Chondrocyte (in vitro differentiated cells): Measurements from ENCODE around the gene LRRN4. TPM values are rescaled to one million over a fixed set of nuclear protein-coding genes. Genes with fewer than 3 reads are reported as not detected.

Source experiments
- DNase-seq: peaks from one replicate; pipeline ENCODE4 v3.0.0; 2021; ENCODE audit warnings: mixed read lengths, low spot score
- H3K27ac Mint-ChIP-seq: one replicate; pipeline ENCODE4 v1.8.0; 2021; ENCODE audit warnings: mild to moderate bottlenecking, moderate library complexity, mixed read lengths; ENCODE audit not compliant: unreplicated experiment
- H3K27me3 Mint-ChIP-seq: 2 replicates; pipeline ENCODE4 v1.8.0; 2021; ENCODE audit warnings: low read depth, mixed read lengths
- H3K36me3 Mint-ChIP-seq: 2 replicates; pipeline ENCODE4 v1.8.0; 2021; ENCODE audit warnings: low read depth, mixed read lengths
- H3K4me1 Mint-ChIP-seq: 2 replicates; pipeline ENCODE4 v1.8.0; 2021; ENCODE audit warnings: low read depth, mild to moderate bottlenecking, mixed read lengths
- H3K4me3 Mint-ChIP-seq: one replicate; pipeline ENCODE4 v1.8.0; 2021; ENCODE audit warnings: mild to moderate bottlenecking, moderate library complexity, mixed read lengths; ENCODE audit not compliant: unreplicated experiment
- H3K9me3 Mint-ChIP-seq: 2 replicates; pipeline ENCODE4 v1.8.0; 2021; ENCODE audit warnings: low read depth, mixed read lengths
- total RNA-seq: library from RNA; stranded (reverse); gene quantifications from 3 replicates; pipeline ENCODE4 v1.2.1, GENCODE V29; 2021
- TF ChIP-seq, protein P1 (sequence below): fragments of 200-600 bp; sonication (generic); IDR thresholded peaks from 2 replicates; pipeline ENCODE4 v1.5.0; 2021; ENCODE audit warnings: antibody characterized with exemption, mild to moderate bottlenecking, moderate library complexity

Gene LRRN4
- total RNA-seq, 1 donor from 2014 or later = not detected

DNA sequence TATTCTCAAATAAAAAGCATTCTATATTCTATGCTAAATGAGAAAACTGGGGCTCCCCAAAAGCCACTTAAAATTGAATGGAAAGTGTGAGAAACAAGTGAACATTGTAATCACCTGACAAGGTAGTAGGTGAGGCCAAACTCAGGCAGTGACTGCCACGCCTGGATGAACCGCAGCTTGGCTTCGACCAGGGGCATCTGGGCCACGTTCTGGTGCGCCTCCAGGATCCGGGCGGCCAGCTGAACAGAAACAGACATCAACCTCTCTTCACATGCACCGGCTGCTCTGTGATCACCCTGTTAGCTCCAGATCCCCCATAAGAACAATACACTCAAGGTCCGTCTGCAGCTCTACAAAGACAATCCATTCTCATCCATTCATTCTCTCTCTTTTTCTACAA is 30.1 kb upstream of the LRRN4 start:
- TF ChIP-seq, protein P1, sequence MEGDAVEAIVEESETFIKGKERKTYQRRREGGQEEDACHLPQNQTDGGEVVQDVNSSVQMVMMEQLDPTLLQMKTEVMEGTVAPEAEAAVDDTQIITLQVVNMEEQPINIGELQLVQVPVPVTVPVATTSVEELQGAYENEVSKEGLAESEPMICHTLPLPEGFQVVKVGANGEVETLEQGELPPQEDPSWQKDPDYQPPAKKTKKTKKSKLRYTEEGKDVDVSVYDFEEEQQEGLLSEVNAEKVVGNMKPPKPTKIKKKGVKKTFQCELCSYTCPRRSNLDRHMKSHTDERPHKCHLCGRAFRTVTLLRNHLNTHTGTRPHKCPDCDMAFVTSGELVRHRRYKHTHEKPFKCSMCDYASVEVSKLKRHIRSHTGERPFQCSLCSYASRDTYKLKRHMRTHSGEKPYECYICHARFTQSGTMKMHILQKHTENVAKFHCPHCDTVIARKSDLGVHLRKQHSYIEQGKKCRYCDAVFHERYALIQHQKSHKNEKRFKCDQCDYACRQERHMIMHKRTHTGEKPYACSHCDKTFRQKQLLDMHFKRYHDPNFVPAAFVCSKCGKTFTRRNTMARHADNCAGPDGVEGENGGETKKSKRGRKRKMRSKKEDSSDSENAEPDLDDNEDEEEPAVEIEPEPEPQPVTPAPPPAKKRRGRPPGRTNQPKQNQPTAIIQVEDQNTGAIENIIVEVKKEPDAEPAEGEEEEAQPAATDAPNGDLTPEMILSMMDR = no peak
- Mint-ChIP-seq H3K4me1 (no peaks in the 10 kb centered on the region), H3K9me3 (no peaks in the 10 kb centered on the region), H3K27me3 (peaks cover 8% of the 10 kb centered on the region), H3K4me3 (no peak overlapping the region), H3K36me3 (peaks cover 1% of the 10 kb centered on the region), H3K27ac (no peak overlapping the region)
- no peak for DNase-seq

GRCh38 chr20:6081236-6081635 is 27.4 kb upstream of the LRRN4 start:
- Mint-ChIP-seq H3K27me3 (peaks cover 6% of the 10 kb centered on the region), H3K9me3 (no peaks in the 10 kb centered on the region), H3K4me3 (no peak overlapping the region), H3K4me1 (no peaks in the 10 kb centered on the region), H3K27ac (no peak overlapping the region), H3K36me3 (peaks cover 1% of the 10 kb centered on the region)
- DNase-seq = no peak
- TF ChIP-seq, protein P1 = no peak

DNA sequence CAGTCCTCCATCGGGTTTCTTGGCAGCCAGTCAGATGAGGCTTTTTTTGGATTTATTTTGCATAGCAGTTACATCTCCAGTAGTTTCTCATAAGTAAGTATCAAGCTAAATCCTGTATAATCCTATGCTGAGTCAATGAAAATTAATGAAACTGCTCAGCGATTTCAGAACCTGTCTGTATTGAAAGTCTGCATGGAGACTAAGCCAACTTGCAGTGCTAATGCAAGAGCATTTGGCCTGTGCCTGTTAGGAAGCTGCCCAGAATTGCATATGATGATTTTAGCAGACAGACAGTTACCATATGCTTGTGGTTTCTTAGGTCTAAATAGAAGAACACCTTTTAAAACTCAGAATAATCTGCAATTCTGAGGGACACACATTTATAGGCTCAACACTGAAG is 25.2 kb upstream of the LRRN4 start:
- peaks cover 1% of the 10 kb centered on the region for H3K36me3 Mint-ChIP-seq
- no peak for DNase-seq
- TF ChIP-seq, protein P1 = no peak
- H3K4me1 Mint-ChIP-seq = no peaks in the 10 kb centered on the region
- peaks cover 6% of the 10 kb centered on the region for H3K27me3 Mint-ChIP-seq
- no peak overlapping the region for H3K27ac Mint-ChIP-seq
- no peaks in the 10 kb centered on the region for H3K9me3 Mint-ChIP-seq
- H3K4me3 Mint-ChIP-seq = no peak overlapping the region

GRCh38 chr20:6075428-6076219 is 21.8 kb upstream of the LRRN4 start:
- H3K4me1 Mint-ChIP-seq = no peaks in the 10 kb centered on the region
- no peaks in the 10 kb centered on the region for H3K27me3 Mint-ChIP-seq
- no peak overlapping the region for H3K4me3 Mint-ChIP-seq
- DNase-seq = no peak
- H3K36me3 Mint-ChIP-seq = no peaks in the 10 kb centered on the region
- TF ChIP-seq, protein P1 = no peak
- no peak overlapping the region for H3K27ac Mint-ChIP-seq
- H3K9me3 Mint-ChIP-seq = no peaks in the 10 kb centered on the region

- H3K4me3 Mint-ChIP-seq = no peak overlapping the region
- H3K36me3 Mint-ChIP-seq = no peaks in the 10 kb centered on the region
- H3K27ac Mint-ChIP-seq = no peak overlapping the region
- H3K4me1 Mint-ChIP-seq = no peaks in the 10 kb centered on the region
- DNase-seq = no peak
- TF ChIP-seq, protein P1 = no peak
- no peaks in the 10 kb centered on the region for H3K27me3 Mint-ChIP-seq
- no peaks in the 10 kb centered on the region for H3K9me3 Mint-ChIP-seq
Observed at GRCh38 chr20:6074784-6075183, 20.9 kb upstream of the LRRN4 start.
